ES-I3 (cell line): ENCODE results near the gene TSPAN18.

Experiments
- H3K36me3 ChIP-seq: 2 replicates; pipeline ENCODE4 v1.6.1; 2013; ENCODE audit warnings: mild to moderate bottlenecking, low read length, control low read depth, moderate library complexity; ENCODE audit not compliant: insufficient read depth
- H3K4me1 ChIP-seq: 2 replicates; pipeline ENCODE4 v1.6.1; 2013; ENCODE audit warnings: mild to moderate bottlenecking, control low read depth, low read length; ENCODE audit not compliant: insufficient read depth
- H3K9ac ChIP-seq: 2 replicates; pipeline ENCODE4 v1.6.1; 2013; ENCODE audit warnings: low read depth, mild to moderate bottlenecking, low read length, moderate library complexity
- H3K9me3 ChIP-seq: 2 replicates; pipeline ENCODE4 v1.6.1; 2013; ENCODE audit warnings: mild to moderate bottlenecking, low read length, moderate library complexity; ENCODE audit not compliant: control insufficient read depth, insufficient read depth

TSPAN18 gene

GRCh38 chr11:44777209-44778194, 50.7 kb downstream of the TSPAN18 start:
- no peaks in the 10 kb centered on the region for H3K36me3 ChIP-seq
- no peak overlapping the region for H3K9ac ChIP-seq
- H3K4me1 ChIP-seq = peaks cover 29% of the 10 kb centered on the region
- H3K9me3 ChIP-seq = no peaks in the 10 kb centered on the region

DNA sequence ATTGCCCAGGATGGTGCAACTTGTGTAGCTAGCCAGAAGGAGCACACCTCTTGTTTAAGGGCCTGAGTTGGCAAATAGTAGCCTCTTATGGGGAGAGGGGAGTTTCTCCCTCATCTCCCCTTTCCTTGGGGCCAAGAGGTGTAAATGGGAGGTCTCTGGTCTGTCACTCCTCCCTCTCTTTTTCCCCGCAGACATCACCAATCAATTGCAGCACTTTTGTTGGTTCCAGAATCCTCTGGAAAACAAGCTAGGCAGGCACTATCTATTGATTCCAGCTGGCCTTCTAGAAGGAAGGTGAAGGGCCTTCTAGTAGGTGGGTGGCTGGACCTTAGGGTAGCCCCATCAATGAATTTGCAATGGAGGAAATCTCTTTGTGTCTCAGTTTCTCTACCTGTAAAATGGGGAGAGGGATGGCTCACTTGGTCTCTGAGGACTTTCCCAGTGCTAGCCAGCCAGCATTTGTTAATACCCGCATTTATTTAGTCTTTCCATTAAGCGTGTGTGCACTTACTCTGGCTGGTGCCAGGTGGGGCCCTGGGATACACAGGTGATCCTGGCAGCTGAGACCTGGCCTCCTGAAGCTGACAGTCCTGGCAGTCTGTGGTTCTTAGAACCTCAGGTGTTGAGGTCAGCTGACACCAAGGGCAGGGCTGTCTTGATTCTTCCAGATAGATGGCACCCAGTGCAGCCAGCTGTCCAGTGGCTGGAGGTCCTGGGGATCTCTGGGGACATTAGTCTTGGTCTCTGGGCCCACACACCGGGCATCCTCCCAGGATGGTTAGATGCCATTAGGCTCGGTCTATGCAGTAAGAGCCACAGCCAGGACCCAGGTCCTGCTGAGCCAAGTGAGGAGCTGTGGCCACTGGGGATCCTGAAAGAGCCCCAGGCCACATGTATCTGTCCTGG, 51.7 kb downstream of the TSPAN18 start:
- peaks cover 27% of the 10 kb centered on the region for H3K4me1 ChIP-seq
- H3K9ac ChIP-seq = no peak overlapping the region
- H3K9me3 ChIP-seq = no peaks in the 10 kb centered on the region
- no peaks in the 10 kb centered on the region for H3K36me3 ChIP-seq

DNA sequence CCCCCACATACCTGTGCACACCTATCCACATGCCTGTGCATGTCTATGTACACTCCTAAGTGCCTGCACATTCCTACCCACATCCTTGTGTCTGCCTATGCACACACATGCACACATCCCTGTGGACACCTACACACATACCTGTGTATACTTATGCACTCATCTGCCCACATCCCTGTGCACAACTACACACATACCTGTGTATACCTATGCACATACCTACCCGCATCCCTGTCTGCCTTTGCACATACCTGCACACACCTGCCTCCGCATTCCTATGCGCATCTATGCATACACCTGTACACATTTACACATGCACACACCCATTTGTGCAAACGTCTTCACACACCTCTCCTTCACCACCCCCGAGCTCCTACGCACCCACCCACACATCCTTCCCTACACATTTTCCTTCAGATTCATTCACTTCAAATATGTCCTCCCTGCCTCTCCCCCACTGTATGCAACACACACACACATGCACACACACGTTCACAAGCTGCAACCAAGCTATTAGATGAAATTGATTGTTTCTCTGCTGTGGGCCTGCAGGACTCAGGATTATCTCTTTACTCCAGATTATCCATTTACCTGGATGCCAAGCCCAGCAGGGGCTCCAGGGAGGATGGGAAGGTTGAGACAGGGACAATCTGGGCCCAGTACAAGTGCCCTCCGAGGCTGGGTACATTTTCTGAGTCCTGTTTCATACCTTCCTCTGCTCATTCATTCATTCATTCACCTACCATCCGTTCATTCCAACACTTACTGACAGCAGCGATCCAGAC, 53.2 kb downstream of the TSPAN18 start:
- no peak overlapping the region for H3K9ac ChIP-seq
- H3K9me3 ChIP-seq = no peaks in the 10 kb centered on the region
- H3K36me3 ChIP-seq = no peaks in the 10 kb centered on the region
- H3K4me1 ChIP-seq = peaks cover 27% of the 10 kb centered on the region

- no peaks in the 10 kb centered on the region for H3K9me3 ChIP-seq
- no peak overlapping the region for H3K9ac ChIP-seq
- no peaks in the 10 kb centered on the region for H3K36me3 ChIP-seq
- peaks cover 34% of the 10 kb centered on the region for H3K4me1 ChIP-seq
Observed at GRCh38 chr11:44780940-44781631, 54.3 kb downstream of the TSPAN18 start.

- Histone ChIP-seq H3K36me3 (no peaks in the 10 kb centered on the region), H3K9ac (no peak overlapping the region), H3K4me1 (peaks cover 34% of the 10 kb centered on the region), H3K9me3 (no peaks in the 10 kb centered on the region)
Observed at GRCh38 chr11:44781655-44782054, 54.9 kb downstream of the TSPAN18 start.

DNA sequence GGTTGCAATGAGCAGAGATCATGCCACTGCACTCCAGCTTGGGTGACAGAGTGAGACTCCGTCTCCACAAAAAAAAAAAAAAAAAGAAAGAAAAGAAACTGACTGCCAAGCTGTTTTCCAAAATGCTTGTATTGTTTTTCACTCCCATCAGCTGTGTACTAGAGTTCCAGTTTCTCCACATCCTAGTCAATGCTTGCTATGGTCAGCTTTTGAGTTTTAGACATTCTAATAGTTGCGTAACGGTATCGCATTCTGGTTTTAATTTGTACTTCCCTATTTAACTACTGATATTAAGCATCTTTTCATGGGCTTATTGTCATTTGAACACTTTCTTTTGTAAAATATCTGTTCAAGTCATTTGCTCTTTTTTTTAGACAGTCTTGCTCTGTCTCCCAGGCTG, 55.7 kb downstream of the TSPAN18 start:
- Histone ChIP-seq H3K36me3 (no peaks in the 10 kb centered on the region), H3K9ac (no peak overlapping the region), H3K9me3 (no peaks in the 10 kb centered on the region), H3K4me1 (peaks cover 34% of the 10 kb centered on the region)

DNA sequence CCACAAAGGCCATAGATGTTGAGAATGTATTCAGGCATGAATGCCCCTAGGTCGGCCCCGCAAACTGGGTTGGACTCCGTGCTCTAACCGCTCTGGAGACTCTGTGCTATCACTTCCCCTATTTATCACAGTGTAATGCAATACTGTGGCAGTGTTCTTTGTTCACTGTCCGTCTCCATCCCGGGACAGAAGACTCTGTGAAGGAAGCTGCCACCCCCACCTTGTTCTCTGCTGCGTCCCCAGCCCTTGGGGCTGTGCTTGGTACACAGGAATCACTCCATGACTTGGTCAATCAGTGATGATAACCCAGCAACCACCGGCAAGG, 57.6 kb downstream of the TSPAN18 start:
- Histone ChIP-seq H3K4me1 (peaks cover 37% of the 10 kb centered on the region), H3K36me3 (no peaks in the 10 kb centered on the region), H3K9ac (no peak overlapping the region), H3K9me3 (no peaks in the 10 kb centered on the region)

GRCh38 chr11:44784851-44785250, 58.1 kb downstream of the TSPAN18 start:
- H3K4me1 ChIP-seq = peaks cover 37% of the 10 kb centered on the region
- no peaks in the 10 kb centered on the region for H3K36me3 ChIP-seq
- no peak overlapping the region for H3K9ac ChIP-seq
- H3K9me3 ChIP-seq = no peaks in the 10 kb centered on the region

DNA sequence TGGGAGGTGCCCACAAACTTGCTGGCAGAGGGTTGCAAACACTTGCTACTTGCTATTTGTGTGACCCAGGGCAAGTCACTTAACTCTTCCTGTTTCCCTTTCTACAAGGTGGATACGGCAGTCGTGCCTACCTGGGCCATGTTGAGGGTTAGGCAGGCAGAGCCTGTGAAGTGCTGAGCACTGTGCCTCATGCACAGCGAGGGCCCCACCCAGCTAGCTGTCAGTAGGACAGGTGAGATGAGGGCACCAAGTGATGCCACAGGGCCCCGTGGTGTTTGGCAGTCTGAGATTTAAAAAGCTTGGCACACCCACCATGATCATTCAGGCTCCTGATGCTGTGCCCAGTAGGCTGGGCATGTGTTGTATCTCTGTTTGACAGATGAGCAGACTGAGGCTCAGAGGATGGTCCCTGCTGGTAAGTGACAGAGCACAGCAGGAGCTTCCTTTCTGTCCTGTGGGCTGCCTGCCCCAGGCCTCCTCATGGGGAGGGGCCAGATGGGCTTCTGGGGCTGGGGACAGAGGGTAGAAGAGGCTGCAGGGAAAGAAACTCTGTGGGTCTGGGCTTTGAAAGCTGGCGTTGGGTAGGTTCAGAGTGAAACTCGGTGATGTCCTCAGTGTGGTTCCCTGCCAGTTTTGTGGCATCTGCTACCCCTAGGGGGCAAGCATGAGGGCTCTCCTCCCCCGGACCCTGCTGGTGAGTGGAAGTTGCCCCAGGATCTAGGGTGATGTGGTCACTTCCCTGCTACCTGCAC, 59.3 kb downstream of the TSPAN18 start:
- Histone ChIP-seq H3K4me1 (peaks cover 32% of the 10 kb centered on the region), H3K36me3 (no peaks in the 10 kb centered on the region), H3K9ac (no peak overlapping the region), H3K9me3 (no peaks in the 10 kb centered on the region)

DNA sequence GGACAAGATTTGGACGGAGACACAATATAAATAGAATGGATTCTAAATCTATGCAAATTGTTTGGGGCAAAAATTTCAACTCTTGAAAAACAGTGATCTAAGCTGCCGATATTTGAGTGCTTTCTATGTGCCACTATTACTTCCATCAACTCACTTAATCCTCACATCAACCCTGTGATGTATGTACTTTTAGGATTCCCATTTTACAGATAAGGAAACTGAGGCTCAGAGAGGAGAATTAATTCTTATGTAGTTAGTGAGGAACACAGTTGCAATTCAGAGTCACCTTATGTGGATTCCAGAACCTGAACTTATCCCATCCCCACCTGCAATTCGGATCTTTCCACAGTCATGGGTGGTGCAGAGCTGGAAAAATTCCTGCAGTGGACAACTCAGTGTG, 60.3 kb downstream of the TSPAN18 start:
- Histone ChIP-seq H3K36me3 (no peaks in the 10 kb centered on the region), H3K9ac (no peak overlapping the region), H3K4me1 (peaks cover 32% of the 10 kb centered on the region), H3K9me3 (no peaks in the 10 kb centered on the region)

- Histone ChIP-seq H3K4me1 (peaks cover 32% of the 10 kb centered on the region), H3K36me3 (no peaks in the 10 kb centered on the region), H3K9me3 (no peaks in the 10 kb centered on the region), H3K9ac (no peak overlapping the region)
Observed at GRCh38 chr11:44787981-44788380, 61.2 kb downstream of the TSPAN18 start.

DNA sequence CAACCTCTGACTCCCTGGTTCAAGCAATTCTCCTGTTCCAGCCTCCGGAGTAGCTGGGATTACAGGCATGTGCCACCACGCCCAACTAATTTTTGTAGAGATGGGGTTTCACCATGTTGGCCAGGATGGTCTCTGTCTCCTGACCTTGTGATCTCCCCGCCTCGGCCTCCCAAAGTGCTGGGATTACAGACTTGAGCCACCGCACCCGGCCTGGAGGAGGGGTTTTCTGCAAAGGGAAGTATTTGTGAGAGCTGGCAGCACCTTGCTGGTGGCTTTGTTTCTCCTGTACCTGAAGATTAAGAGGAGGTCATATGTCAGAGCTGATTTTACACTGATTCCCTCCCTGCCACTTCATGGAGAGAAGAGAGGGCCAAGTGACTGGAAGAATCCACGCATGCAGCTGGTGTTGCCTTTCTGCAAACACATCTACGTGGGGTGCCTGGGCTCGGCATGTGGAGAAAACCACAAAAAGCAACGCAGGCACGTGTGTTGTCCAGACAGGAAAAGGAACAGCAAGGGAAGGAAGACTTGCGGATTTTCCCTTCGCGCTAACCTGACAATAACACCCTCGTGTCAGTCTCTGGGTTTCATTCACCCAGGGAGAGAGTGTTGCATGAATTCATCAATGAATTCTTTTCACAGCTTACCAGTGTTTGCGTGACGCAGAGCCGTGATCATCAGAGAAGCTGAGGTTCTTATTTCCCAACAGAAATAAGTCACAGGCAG, 61.9 kb downstream of the TSPAN18 start:
- H3K4me1 ChIP-seq = peaks cover 31% of the 10 kb centered on the region
- H3K9ac ChIP-seq = no peak overlapping the region
- H3K9me3 ChIP-seq = no peaks in the 10 kb centered on the region
- no peaks in the 10 kb centered on the region for H3K36me3 ChIP-seq

DNA sequence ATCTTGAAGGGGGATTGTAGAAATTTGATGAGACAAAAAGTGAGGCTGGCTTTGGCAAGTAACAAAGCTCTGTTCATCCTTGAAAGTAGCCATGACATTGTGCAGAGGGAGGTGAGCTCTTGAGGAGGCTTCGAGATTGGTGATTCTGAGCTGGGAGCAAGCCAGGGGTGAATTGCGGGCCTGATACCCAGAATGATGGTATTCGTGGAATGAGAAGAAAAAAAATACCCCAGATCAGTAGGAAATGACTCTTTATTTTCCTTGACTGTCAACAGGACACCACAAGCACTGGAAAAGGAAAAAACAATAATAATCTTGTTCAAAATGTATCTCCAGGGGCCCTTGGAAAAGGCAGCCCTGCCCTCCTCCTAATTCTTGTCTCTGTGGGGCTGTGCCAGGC, 62.7 kb downstream of the TSPAN18 start:
- no peaks in the 10 kb centered on the region for H3K9me3 ChIP-seq
- H3K9ac ChIP-seq = no peak overlapping the region
- peaks cover 23% of the 10 kb centered on the region for H3K4me1 ChIP-seq
- no peaks in the 10 kb centered on the region for H3K36me3 ChIP-seq
